Adrenal gland (tissue), 12 donors: ENCODE results near the gene UGP2. TPM values are rescaled to one million over a fixed set of nuclear protein-coding genes. Genes with fewer than 3 reads are reported as not detected.
A peak's percentile ranks its signal among the peaks of the same experiment; 100 is the strongest.

Experiments used
- DNase-seq, 7 donors: peaks; one replicate each; pipeline ENCODE4 v3.0.0-alpha.2; 2019 to 2020
- H3K27ac ChIP-seq, 5 donors: fragments of 200-600 bp; sonication (generic) in 4 of 5; 1 replicate in 3 of 5; 2 replicates in 2 of 5; pipeline versions ENCODE4 v1.5.1 to v1.8.0; 2016 to 2020; ENCODE audit warnings: mild to moderate bottlenecking in 1 of 5
- H3K27me3 ChIP-seq: fragments of 200-600 bp; 2 replicates; pipeline ENCODE4 v1.8.0; 2021
- H3K36me3 ChIP-seq, 2 donors: fragments of 200-600 bp; replicated peaks in 1 of 2; 1 replicate in 1 of 2; 2 replicates in 1 of 2; pipeline versions ENCODE4 v1.5.1 to v1.8.0; 2018 to 2022
- H3K4me1 ChIP-seq, 2 donors: fragments of 200-600 bp; replicated peaks in 1 of 2; 1 replicate in 1 of 2; 2 replicates in 1 of 2; pipeline versions ENCODE4 v1.5.1 to v1.8.0; 2018 to 2021
- H3K4me3 ChIP-seq, 4 donors: fragments of 200-600 bp; sonication (generic) in 3 of 4; one replicate each; pipeline ENCODE4 v1.5.1; 2016 to 2018
- H3K9me3 ChIP-seq, 3 donors: fragments of 200-600 bp; sonication (generic) in 1 of 3; replicated peaks in 1 of 3; 1 replicate in 2 of 3; 2 replicates in 1 of 3; pipeline versions ENCODE4 v1.5.1 to v1.8.0; 2016 to 2021
- POLR2A ChIP-seq, 2 donors: fragments of 450-650 bp; IDR thresholded peaks; one replicate each; pipeline ENCODE4 v1.6.1; 2017; ENCODE audit warnings: antibody characterized with exemption in 2 of 2, mild to moderate bottlenecking in 2 of 2, moderate library complexity in 1 of 2
- WGBS, 4 donors: extraction: QIAGEN DNeasy Blood & Tissue Kit in 2 of 4; methylation state at CpG; one replicate each; pipeline versions ENCODE4 v1.1.5 to v1.1.7; 2013 to 2017; 5-methylcytosine and 5-hydroxymethylcytosine counted together
- intact Hi-C, 2 donors: fragments of 100-400 bp; cut with DNase I; formaldehyde crosslinking; loops; one replicate each; pipeline versions ENCODE4 v1.14.1 to v1.15.0; 2022 to 2023
- polyA plus RNA-seq, 3 donors: library from polyadenylated mRNA; stranded (reverse); fragments of 200-250 nt in 2 of 3; fragments of 350-450 nt in 1 of 3; fragmentation: Illumina TruSeq in 1 of 3; extraction: RNeasy Lipid Tissue Mini Kit (QIAGEN cat#74804) in 1 of 3; gene quantifications; one replicate each; pipeline ENCODE4 v1.2.3, GENCODE V29; 2013 to 2014
- total RNA-seq, 9 donors: library from RNA; depleted of rRNA in 4 of 9; stranded (reverse); fragments of >200 nt in 4 of 9; fragments of 120-200 nt in 1 of 9; fragmentation: NEBNext Ultra II Directional in 1 of 9; extraction: Animal tissue kit (Norgen Biotek cat#: 25700) in 1 of 9; gene quantifications; one replicate each; pipeline versions ENCODE4 v1.1.0 to v1.2.4, GENCODE V29; 2013 to 2023
- TF ChIP-seq, protein P1 (sequence below), 6 experiments: fragments of 450-650 bp in 4 of 6; fragments of 200-600 bp in 2 of 6; sonication (generic) in 1 of 6; IDR thresholded peaks; 1 replicate in 5 of 6; 2 replicates in 1 of 6; pipeline versions ENCODE4 v1.5.1 to v1.8.0; 2016 to 2021; ENCODE audit warnings: antibody characterized with exemption in 6 of 6, mild to moderate bottlenecking in 2 of 6, moderate library complexity in 1 of 6
- donor health status: healthy with polysubstance abuse.
- donor health status: Bipolar disorder and iron deficiency.
- donor health status: DM: yes; HTN: yes; CAD: no.
- donor health status: DM: no; HTN: no; CAD: no.
- donor health status: DM: no; HTN: no; CAD: no.
- donor health status: DM: yes; HTN: yes; CAD: no.

UGP2 gene
- total and polyA plus RNA-seq, 12 donors: 62.4 to 301 (median 106) TPM

- no peak for DNase-seq
- H3K9me3 ChIP-seq: no peaks in the 10 kb centered on the region
- H3K27ac ChIP-seq: no peak overlapping the region
- intact Hi-C loops: no loop called here
- peaks cover 0 to 28% of the 10 kb centered on the region in 2 donors for H3K4me1 ChIP-seq
- TF ChIP-seq POLR2A (IDR thresholded peaks at IDR 0.05): no peak
- TF ChIP-seq, protein P1, sequence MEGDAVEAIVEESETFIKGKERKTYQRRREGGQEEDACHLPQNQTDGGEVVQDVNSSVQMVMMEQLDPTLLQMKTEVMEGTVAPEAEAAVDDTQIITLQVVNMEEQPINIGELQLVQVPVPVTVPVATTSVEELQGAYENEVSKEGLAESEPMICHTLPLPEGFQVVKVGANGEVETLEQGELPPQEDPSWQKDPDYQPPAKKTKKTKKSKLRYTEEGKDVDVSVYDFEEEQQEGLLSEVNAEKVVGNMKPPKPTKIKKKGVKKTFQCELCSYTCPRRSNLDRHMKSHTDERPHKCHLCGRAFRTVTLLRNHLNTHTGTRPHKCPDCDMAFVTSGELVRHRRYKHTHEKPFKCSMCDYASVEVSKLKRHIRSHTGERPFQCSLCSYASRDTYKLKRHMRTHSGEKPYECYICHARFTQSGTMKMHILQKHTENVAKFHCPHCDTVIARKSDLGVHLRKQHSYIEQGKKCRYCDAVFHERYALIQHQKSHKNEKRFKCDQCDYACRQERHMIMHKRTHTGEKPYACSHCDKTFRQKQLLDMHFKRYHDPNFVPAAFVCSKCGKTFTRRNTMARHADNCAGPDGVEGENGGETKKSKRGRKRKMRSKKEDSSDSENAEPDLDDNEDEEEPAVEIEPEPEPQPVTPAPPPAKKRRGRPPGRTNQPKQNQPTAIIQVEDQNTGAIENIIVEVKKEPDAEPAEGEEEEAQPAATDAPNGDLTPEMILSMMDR (IDR thresholded peaks at IDR 0.05): no peak
- WGBS, 4 donors: 79 to 81% (median 79%) methylated on average over 4 of the region's 4 CpGs
- H3K27me3 ChIP-seq: no peaks in the 10 kb centered on the region
- H3K36me3 ChIP-seq: peaks cover 0 to 5% of the 10 kb centered on the region in 2 donors
- no peak overlapping the region for H3K4me3 ChIP-seq
Measured at GRCh38 chr2:63871864-63872263, 30.2 kb downstream of the UGP2 start.

DNA sequence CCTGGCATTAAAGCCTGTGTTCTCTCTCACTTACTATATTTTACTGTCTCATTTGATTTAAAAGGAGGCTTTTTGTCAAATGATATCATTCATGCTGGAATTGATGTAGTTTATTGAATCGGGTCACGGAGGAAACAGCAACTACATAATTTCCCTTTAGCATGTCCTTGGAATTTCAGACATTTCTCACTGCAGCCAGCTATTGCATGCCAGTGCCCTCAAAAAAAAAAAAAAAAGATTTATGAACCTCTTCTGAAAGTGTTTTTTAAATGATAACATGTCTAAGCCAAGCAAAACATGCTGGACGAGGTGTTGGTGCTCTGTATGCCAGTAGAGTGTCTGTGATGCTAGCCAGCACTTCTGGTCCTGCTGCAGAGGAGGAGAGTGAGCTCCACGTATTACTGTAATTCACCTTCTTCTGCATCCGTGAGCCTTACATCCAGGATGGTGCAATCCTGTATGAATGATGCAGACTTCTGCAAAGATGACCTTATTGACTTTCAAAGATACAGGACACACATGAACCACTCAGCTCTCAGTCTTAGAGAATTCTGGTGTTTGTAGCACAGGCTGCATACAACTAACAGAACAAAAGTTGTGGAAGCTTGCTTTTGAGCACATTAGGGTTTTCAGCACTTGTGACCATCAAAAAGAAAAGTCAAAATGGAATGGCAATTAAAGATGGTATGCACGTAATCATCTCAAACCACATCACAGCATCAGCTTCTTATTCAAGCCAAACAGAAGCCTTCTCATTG lies 31.1 kb downstream of the UGP2 start:
- Histone ChIP-seq H3K27me3 (no peaks in the 10 kb centered on the region), H3K9me3 (no peaks in the 10 kb centered on the region), H3K4me1 (peaks cover 0 to 28% of the 10 kb centered on the region in 2 donors), H3K4me3 (no peak overlapping the region), H3K36me3 (peaks cover 0 to 5% of the 10 kb centered on the region in 2 donors), H3K27ac (no peak overlapping the region)
- DNase-seq: peak in 1 of 7 donors; percentile 5
- 50 to 65% (median 54%) methylated on average over 6 of the region's 6 CpGs for WGBS, 4 donors
- intact Hi-C loops: no loop called here
- TF ChIP-seq POLR2A (IDR thresholded peaks at IDR 0.05): no peak
- TF ChIP-seq, protein P1 (IDR thresholded peaks at IDR 0.05): no peak

GRCh38 chr2:63874204-63875130 lies 32.8 kb downstream of the UGP2 start:
- 91 to 92% (median 92%) methylated on average over 5 of the region's 5 CpGs for WGBS, 4 donors
- Histone ChIP-seq H3K4me3 (no peak overlapping the region), H3K9me3 (no peaks in the 10 kb centered on the region), H3K36me3 (peaks cover 0 to 5% of the 10 kb centered on the region in 2 donors), H3K27ac (no peak overlapping the region), H3K4me1 (peaks cover 0 to 28% of the 10 kb centered on the region in 2 donors), H3K27me3 (no peaks in the 10 kb centered on the region)
- no peak for DNase-seq
- intact Hi-C loops: no loop called here
- TF ChIP-seq POLR2A (IDR thresholded peaks at IDR 0.05): no peak
- TF ChIP-seq, protein P1 (IDR thresholded peaks at IDR 0.05): no peak

DNA sequence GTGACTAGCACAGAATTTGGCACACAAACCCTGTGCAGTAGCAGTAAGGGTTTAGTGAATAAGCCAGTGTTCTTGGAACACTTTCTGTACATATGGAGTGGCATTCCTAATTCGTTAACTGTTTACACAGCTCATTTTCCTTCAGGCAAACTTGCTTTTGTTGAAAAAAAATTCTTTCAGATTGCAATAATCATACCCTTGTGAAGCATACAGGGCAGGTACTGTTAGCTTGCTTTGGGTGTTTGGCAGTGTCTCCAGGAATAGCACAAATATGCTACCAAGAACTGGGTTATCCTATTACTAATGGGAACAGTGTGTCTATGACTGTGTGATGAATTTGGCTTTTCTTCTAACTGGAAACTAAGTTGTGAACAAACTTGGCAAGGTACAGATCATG lies 33.4 kb downstream of the UGP2 start:
- WGBS, 4 donors: 75 to 94% (median 82%) methylated on average over 1 of the region's 1 CpG
- TF ChIP-seq POLR2A (IDR thresholded peaks at IDR 0.05): no peak
- TF ChIP-seq, protein P1 (IDR thresholded peaks at IDR 0.05): no peak
- Histone ChIP-seq H3K9me3 (no peaks in the 10 kb centered on the region), H3K27ac (no peak overlapping the region), H3K4me1 (peaks cover 0 to 26% of the 10 kb centered on the region in 2 donors), H3K36me3 (peaks cover 0 to 5% of the 10 kb centered on the region in 2 donors), H3K27me3 (no peaks in the 10 kb centered on the region), H3K4me3 (no peak overlapping the region)
- intact Hi-C loops: no loop called here
- no peak for DNase-seq
